NCI-H2107 (cell line): Measurements from ENCODE around the gene LBHD2.
A peak's percentile ranks its signal among the peaks of the same experiment; 100 is the strongest.

ENCODE experiments used
- DNase-seq: peaks from one replicate; lab custom pipeline; 2025; lab: John Stamatoyannopoulos, UW

Gene LBHD2

GRCh38 chr14:103068351-103069073, 15.5 kb upstream of the LBHD2 start:
- no peak for DNase-seq

GRCh38 chr14:103070263-103070885, 13.6 kb upstream of the LBHD2 start:
- DNase-seq = no peak

- DNase-seq = no peak
Measured at GRCh38 chr14:103070971-103071542, 13.0 kb upstream of the LBHD2 start.

GRCh38 chr14:103071544-103072251, 12.3 kb upstream of the LBHD2 start:
- DNase-seq = no peak

- no peak for DNase-seq
Measured at GRCh38 chr14:103072595-103073366, 11.2 kb upstream of the LBHD2 start.

GRCh38 chr14:103073367-103073875, 10.6 kb upstream of the LBHD2 start:
- no peak for DNase-seq

GRCh38 chr14:103073876-103074728, 9.9 kb upstream of the LBHD2 start:
- DNase-seq = no peak

GRCh38 chr14:103074729-103075367, 9.2 kb upstream of the LBHD2 start:
- DNase-seq = no peak

- peak; percentile 95 for DNase-seq
Measured at GRCh38 chr14:103078420-103078749, 5.6 kb upstream of the LBHD2 start.

GRCh38 chr14:103078860-103079587, 5.0 kb upstream of the LBHD2 start:
- DNase-seq = no peak

GRCh38 chr14:103081951-103082350, 2.1 kb upstream of the LBHD2 start:
- DNase-seq = no peak

GRCh38 chr14:103085106-103086091, 1.4 kb downstream of the LBHD2 start:
- no peak for DNase-seq

GRCh38 chr14:103086771-103087342, 2.8 kb downstream of the LBHD2 start:
- DNase-seq = no peak

GRCh38 chr14:103087343-103087835, 3.4 kb downstream of the LBHD2 start:
- DNase-seq = no peak

GRCh38 chr14:103088921-103089320, 4.9 kb downstream of the LBHD2 start:
- no peak for DNase-seq

GRCh38 chr14:103089386-103090335, 5.7 kb downstream of the LBHD2 start:
- no peak for DNase-seq

GRCh38 chr14:103090481-103091020, 6.5 kb downstream of the LBHD2 start:
- DNase-seq = no peak
